HG02852 (cell line): ENCODE measurements around the gene FOXK2.

Source experiments
- ATAC-seq: cut with Tn5 transposase; IDR thresholded peaks from one replicate; pipeline ENCODE4 v1.9.1; 2021; ENCODE audit warnings: mild to moderate bottlenecking, moderate library complexity; ENCODE audit not compliant: unreplicated experiment

The FOXK2 gene

DNA sequence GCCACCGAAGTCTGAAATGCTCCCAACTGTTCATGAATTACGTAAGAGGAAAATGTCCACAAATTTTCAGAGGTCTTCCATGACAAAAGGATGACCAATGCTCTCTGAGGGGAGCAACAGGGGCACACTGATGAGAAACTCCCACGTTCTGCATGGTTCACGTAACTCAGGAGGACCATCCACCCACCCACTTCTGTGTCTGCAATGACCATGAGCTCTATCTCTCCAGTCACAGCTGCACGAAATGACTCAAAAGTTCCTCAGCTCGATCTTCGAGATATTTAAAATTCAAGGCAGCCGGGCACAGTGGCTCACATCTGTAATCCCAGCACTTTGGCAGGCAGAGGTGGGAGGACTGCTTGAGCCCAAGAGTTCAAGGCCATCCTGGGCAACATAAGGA is 112.9 kb downstream of the FOXK2 start:
- no peak for ATAC-seq

GRCh38 chr17:82633343-82633742 is 113.8 kb downstream of the FOXK2 start:
- ATAC-seq, result no peak

DNA sequence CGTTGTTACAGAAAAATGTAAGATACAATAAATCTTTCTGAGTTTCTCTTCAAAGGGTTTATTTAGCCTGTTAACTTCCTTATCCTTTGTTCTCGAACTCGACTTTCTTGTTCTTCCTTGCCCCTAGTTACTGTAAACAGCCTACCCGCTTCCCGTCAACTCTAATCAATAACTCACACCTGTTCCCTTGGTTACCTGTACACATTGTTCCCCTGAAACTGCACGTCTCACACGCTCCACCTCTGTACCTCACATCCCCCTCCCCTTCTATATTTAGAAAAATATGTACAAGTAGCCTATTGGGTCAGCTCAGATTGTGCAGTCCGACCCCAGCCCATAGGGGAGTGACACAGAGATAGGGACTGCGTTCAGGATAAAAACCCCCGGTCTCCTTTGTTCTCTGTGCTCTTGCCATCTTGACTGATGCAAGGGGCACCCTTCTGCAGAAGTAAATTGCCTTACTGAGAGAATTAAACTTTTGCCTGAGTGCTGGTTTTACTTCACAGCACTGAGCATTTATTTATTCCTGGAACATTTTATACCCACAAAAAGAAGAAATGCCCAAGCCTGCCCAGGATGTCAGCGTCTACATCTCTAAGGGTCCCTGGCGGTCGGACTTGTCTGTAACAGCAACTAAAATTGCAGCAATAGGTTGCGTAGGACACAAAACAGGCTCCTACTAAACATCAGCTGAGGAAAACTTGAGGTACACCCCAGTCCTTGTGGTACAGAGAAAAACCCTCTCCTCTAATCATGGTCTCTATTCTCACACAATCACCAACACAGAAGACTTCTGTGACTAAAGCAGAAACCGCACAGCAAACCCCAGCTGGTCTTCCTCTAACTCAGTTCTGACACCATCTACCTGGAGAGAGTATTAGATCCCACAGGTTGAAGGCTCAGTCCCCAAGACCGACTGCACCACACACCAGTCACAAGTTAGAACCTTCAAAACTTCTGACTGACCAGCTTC is 117.4 kb downstream of the FOXK2 start:
- no peak for ATAC-seq

GRCh38 chr17:82638183-82638773 is 118.7 kb downstream of the FOXK2 start:
- no peak for ATAC-seq

GRCh38 chr17:82639628-82640027 is 120.1 kb downstream of the FOXK2 start:
- no peak for ATAC-seq

DNA sequence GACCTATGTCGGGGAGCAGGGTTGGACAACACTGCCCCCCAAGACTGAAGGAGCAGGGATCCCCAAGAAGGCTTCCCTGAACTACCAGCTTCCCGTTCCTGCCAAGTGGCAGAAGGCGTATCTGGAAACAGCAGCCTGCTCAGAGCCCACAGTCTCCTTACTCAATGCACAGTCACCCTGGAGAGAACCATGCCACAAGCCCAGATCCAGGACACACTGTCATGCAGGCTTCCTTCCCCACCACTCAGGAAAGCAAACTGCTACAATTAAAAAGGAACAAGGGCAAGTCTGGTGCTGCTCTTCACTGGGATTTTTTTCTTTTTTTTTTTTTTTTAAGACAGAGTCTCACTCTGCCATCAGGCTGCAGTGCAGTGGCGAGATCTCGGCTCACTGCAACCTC is 120.5 kb downstream of the FOXK2 start:
- no peak for ATAC-seq

GRCh38 chr17:82642022-82642421 is 122.5 kb downstream of the FOXK2 start:
- ATAC-seq, result no peak

GRCh38 chr17:82644148-82644547 is 124.6 kb downstream of the FOXK2 start:
- ATAC-seq, result no peak

DNA sequence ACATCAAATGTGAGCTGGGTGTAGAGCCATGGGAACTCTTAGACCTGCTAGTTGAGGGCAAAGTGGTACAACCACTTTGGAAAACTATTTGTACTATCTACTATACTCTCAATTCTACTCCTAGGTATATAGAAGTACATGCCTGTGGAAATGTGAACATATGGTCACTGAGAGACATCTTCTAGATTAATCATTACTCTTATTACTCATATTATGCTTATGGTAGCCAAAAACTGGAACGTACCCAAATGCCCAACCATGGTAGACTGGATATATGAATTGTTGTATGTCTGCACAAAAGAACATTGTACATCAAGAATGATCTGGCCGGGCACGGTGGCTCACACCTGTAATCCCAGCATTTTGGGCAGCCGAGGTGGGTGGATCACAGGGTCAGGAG is 126.0 kb downstream of the FOXK2 start:
- no peak for ATAC-seq

- peak; percentile 33 for ATAC-seq
Measured at GRCh38 chr17:82647593-82648164, 128.1 kb downstream of the FOXK2 start.

- ATAC-seq, result peak; percentile 78
Measured at GRCh38 chr17:82648165-82648668, 128.7 kb downstream of the FOXK2 start, which contains the start of gene WDR45B. WDR45B (minus strand) TSS chr17:82648444; CDS start chr17:82648340, 104 bp downstream.

DNA sequence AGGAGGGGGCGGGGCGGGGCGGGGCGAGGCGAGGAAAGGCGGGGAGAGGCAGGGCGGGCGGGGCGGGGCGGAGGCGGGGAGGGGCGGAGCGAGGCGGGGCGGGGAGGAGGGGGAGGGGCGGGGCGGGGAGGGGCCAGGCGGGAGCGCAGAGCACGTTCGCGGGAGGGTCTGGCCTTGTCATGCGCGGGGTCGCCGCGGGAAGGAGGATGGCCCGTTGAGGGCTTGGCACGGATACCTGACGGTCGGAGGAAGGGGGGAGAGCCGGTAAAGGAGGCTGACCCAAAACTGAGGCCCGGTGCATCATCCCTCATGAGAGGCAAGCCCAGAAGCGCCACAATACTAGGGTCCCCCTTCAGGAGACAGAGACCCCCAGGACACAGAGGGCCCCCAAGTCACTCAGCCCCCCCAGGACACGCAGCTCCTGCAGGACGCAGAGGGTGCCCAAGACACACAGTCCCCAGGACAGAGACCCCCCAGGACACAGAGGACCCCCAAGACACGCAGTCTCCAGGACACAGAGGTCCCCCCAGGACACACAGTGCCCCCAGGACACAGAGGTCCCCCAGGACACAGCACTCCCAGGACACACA is 129.3 kb downstream of the FOXK2 start:
- no peak for ATAC-seq

- no peak for ATAC-seq
Measured at GRCh38 chr17:82649501-82650261, 130.1 kb downstream of the FOXK2 start.

GRCh38 chr17:82650723-82651122 is 131.2 kb downstream of the FOXK2 start:
- no peak for ATAC-seq

GRCh38 chr17:82653651-82654528 is 134.4 kb downstream of the FOXK2 start:
- ATAC-seq, result no peak
